Kidney (tissue), 14 donors: ENCODE data around the gene SLAIN2. TPM values are rescaled to one million over a fixed set of nuclear protein-coding genes. Genes with fewer than 3 reads are reported as not detected.

Source experiments
- DNase-seq, 5 donors: peaks; one replicate each; pipeline ENCODE4 v3.0.0-alpha.2; 2013 to 2020
- FAIRE-seq: peaks from 2 replicates; lab custom pipeline; 2012; peaks lifted over from hg19 to GRCh38; lab: Jason Lieb, UNC
- H3K27ac ChIP-seq, 2 donors: one replicate each; pipeline ENCODE4 v1.7.0; 2013; ENCODE audit warnings: low read depth in 2 of 2, low read length in 2 of 2, inconsistent platforms in 1 of 2
- H3K27me3 ChIP-seq: one replicate; pipeline ENCODE4 v1.7.1; 2013; ENCODE audit warnings: low read length, inconsistent platforms; ENCODE audit not compliant: control insufficient read depth, insufficient read depth
- H3K36me3 ChIP-seq, 3 donors: one replicate each; pipeline versions ENCODE4 v1.7.0 to v1.7.1; 2013; ENCODE audit warnings: low read length in 3 of 3, control low read depth in 1 of 3, inconsistent platforms in 1 of 3; ENCODE audit not compliant: insufficient read depth in 3 of 3, control insufficient read depth in 2 of 3
- H3K4me1 ChIP-seq, 3 donors: one replicate each; pipeline versions ENCODE4 v1.7.0 to v1.7.1; 2013; ENCODE audit warnings: low read length in 3 of 3, inconsistent platforms in 1 of 3, low read depth in 1 of 3; ENCODE audit not compliant: control insufficient read depth in 2 of 3, insufficient read depth in 2 of 3
- H3K4me3 ChIP-seq, 3 donors: one replicate each; pipeline versions ENCODE4 v1.7.0 to v1.8.1; 2013; ENCODE audit warnings: low read length in 3 of 3, control low read depth in 1 of 3, inconsistent platforms in 1 of 3
- H3K9ac ChIP-seq, 3 donors: one replicate each; pipeline versions ENCODE4 v1.7.0 to v1.7.1; 2013; ENCODE audit warnings: low read length in 3 of 3, control low read depth in 1 of 3, inconsistent platforms in 1 of 3
- H3K9me3 ChIP-seq, 3 donors: one replicate each; pipeline versions ENCODE4 v1.7.0 to v1.7.1; 2013; ENCODE audit warnings: low read length in 3 of 3, control low read depth in 1 of 3, inconsistent platforms in 1 of 3; ENCODE audit not compliant: control insufficient read depth in 2 of 3, insufficient read depth in 1 of 3
- CTCF ChIP-seq: IDR thresholded peaks from 3 replicates; pipeline ENCODE4 v1.5.1; 2012; ENCODE audit warnings: mild to moderate bottlenecking, moderate library complexity, borderline replicate concordance; ENCODE audit not compliant: insufficient read depth; ENCODE audit errors: extremely low read depth
- intact Hi-C: fragments of 100-400 bp; cut with DNase I; formaldehyde crosslinking; loops from one replicate; pipeline ENCODE4 v1.11.1; 2022
- polyA plus RNA-seq: library from polyadenylated mRNA; stranded (reverse); fragments of 350-450 nt; fragmentation: Illumina TruSeq; extraction: RNeasy Lipid Tissue Mini Kit (QIAGEN cat#74804); gene quantifications from one replicate; pipeline ENCODE4 v1.2.3, GENCODE V29; 2014; ENCODE audit warnings: low read depth, low replicate concordance; ENCODE audit not compliant: insufficient read depth
- total RNA-seq: library from RNA; stranded (reverse); fragmentation: NEBNext Ultra II Directional; extraction: Animal tissue kit (Norgen Biotek cat#: 25700); gene quantifications from one replicate; pipeline ENCODE4 v1.2.1, GENCODE V29; 2021
- donor health status: control.
- donor health status: control.
- donor health status: control.
- donor health status: control.
- donor health status: control.
- donor health status: DM: yes; HTN: yes; CAD: no.
- donor health status: Normal renal cell carcinoma (clear cell type).

The SLAIN2 gene
- total and polyA plus RNA-seq, 2 donors from 2014 or later = 23.6 to 69.1 TPM

- Histone ChIP-seq H3K4me1 (peaks cover 0 to 5% (median 3%) of the 10 kb centered on the region in 3 donors), H3K27ac (peak overlapping the region; percentile 81 to 92), H3K27me3 (no peaks in the 10 kb centered on the region), H3K9me3 (no peaks in the 10 kb centered on the region), H3K4me3 (peak overlapping the region; percentile 90 to 93 (median 92)), H3K36me3 (no peaks in the 10 kb centered on the region), H3K9ac (peak overlapping the region; percentile 66 to 89 (median 85))
- DNase-seq = peak; percentile 78 to 91 (median 85)
- FAIRE-seq = no peak
- TF ChIP-seq CTCF = no peak
- intact Hi-C loops = no loop called here
Measured at GRCh38 chr4:48341776-48342605, 662 bp downstream of the SLAIN2 start.

DNA sequence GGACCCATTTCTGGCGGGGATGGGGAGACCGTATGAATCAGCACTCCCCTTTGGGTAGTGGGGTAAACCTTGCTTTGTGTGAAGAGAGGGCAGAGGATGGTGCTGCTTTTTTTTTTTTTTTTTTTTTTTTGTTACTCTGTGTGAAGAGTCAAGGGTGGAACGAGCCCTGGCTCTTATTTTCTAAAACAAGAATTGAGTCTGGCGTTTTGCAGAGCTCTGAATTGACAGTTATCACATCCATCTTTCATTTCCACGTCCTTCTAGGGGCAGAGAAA lies 1.2 kb downstream of the SLAIN2 start:
- FAIRE-seq = no peak
- intact Hi-C loops = no loop called here

DNA sequence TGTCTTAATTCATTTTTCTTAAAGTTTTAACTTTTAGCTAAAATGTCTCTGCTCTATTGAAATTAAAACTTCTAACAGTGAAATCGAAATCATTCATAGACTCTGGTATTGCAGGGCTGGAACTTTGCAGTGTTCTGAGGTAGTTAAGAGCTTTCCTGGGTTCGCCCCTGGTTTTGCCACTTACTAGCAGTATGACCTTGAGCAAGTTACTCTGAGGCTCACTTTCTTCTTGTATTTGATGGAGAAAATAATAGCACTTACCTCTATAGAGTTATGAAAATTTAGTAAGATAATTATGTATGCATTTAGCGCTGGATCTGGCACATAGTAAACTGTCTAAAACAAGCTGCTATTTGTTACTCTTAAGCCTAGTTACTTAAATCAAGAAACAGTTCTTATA lies 1.7 kb downstream of the SLAIN2 start:
- peak overlapping the region in 1 of 3 donors; percentile 66 for H3K9ac ChIP-seq
- TF ChIP-seq CTCF = no peak
- no peaks in the 10 kb centered on the region for H3K27me3 ChIP-seq
- intact Hi-C loops = no loop called here
- FAIRE-seq (no peak), DNase-seq (no peak)
- no peaks in the 10 kb centered on the region for H3K9me3 ChIP-seq
- H3K4me3 ChIP-seq = peak overlapping the region; percentile 90 to 93 (median 92)
- peaks cover 0 to 5% (median 3%) of the 10 kb centered on the region in 3 donors for H3K4me1 ChIP-seq
- no peaks in the 10 kb centered on the region for H3K36me3 ChIP-seq
- H3K27ac ChIP-seq = no peak overlapping the region

More for the DNA sequence above, 1.2 kb downstream of the SLAIN2 start:
- peaks cover 0 to 5% (median 3%) of the 10 kb centered on the region in 3 donors for H3K4me1 ChIP-seq
- no peaks in the 10 kb centered on the region for H3K27me3 ChIP-seq
- TF ChIP-seq CTCF = no peak
- H3K9me3 ChIP-seq = no peaks in the 10 kb centered on the region
- H3K36me3 ChIP-seq = no peaks in the 10 kb centered on the region
- peak overlapping the region; percentile 66 to 89 (median 85) for H3K9ac ChIP-seq
- peak overlapping the region in 1 of 2 donors; percentile 92 for H3K27ac ChIP-seq
- no peak for DNase-seq
- peak overlapping the region; percentile 90 to 93 (median 92) for H3K4me3 ChIP-seq
